HepG2 (cell line): Measurements from ENCODE around the gene APOLD1. TPM values are rescaled to one million over a fixed set of nuclear protein-coding genes. Genes with fewer than 3 reads are reported as not detected.
A peak's percentile ranks its signal among the peaks of the same experiment; 100 is the strongest.

Experiments
- ATAC-seq: fragments of 200-7000 bp; cut with Tn5 transposase; 3 replicates; pipeline ENCODE4 v1.9.1; 2020; ENCODE audit warnings: mild to moderate bottlenecking, moderate library complexity
- BruUV-seq: library from RNA; stranded (reverse); fragments of 400-500 nt; replicated peaks from 2 replicates; lab custom pipeline; 2021; lab: Mats Ljungman, UMichigan
- CTCF ChIA-PET: fragments of 300-600 bp; formaldehyde crosslinking; extraction: SDS; loops from one replicate; lab custom pipeline; 2021; ENCODE audit warnings: low total read pairs, inconsistent platforms, low intra/inter-chr PET ratio; lab: Yijun Ruan, JAX
- POLR2A ChIA-PET: fragments of 350-600 bp; sonication (Branson Sonifier 250); formaldehyde crosslinking; loops from one replicate; lab custom pipeline; 2020; ENCODE audit warnings: antibody characterized with exemption, inconsistent platforms; lab: Yijun Ruan, JAX
- DNase-seq: peaks from one replicate; pipeline ENCODE4 v3.0.0-alpha.2; 2015; ENCODE audit warnings: low spot score
- FAIRE-seq: peaks from 3 replicates; lab custom pipeline; 2011; peaks lifted over from hg19 to GRCh38; lab: Jason Lieb, UNC
- H2AFZ ChIP-seq: one replicate; pipeline ENCODE4 v1.6.1; 2011; ENCODE audit warnings: low read length, inconsistent platforms
- H3K27ac ChIP-seq: fragments of 300-600 bp; 3 replicates; pipeline ENCODE4 v1.8.0; 2011; ENCODE audit warnings: mixed run types, mild to moderate bottlenecking, mixed read lengths, low read length, inconsistent platforms; ENCODE audit not compliant: insufficient read depth; ENCODE audit errors: extremely low read length
- H3K27me3 ChIP-seq, 2 experiments: fragments of 200-600 bp in 1 of 2; 2 replicates in 1 of 2; 3 replicates in 1 of 2; pipeline versions ENCODE4 v1.6.0 to v1.8.0; 2011; ENCODE audit warnings: low read length in 2 of 2, mild to moderate bottlenecking in 2 of 2, moderate library complexity in 2 of 2, inconsistent platforms in 1 of 2; ENCODE audit not compliant: insufficient read depth in 2 of 2, control insufficient read depth in 1 of 2
- H3K36me3 ChIP-seq, 2 experiments: fragments of 200-600 bp in 1 of 2; replicated peaks in 1 of 2; 2 replicates in 1 of 2; 3 replicates in 1 of 2; pipeline versions ENCODE4 v1.5.1 to v1.8.0; 2011; ENCODE audit warnings: low read length in 2 of 2, inconsistent platforms in 1 of 2; ENCODE audit not compliant: insufficient read depth in 2 of 2, control insufficient read depth in 1 of 2
- H3K4me1 ChIP-seq: 2 replicates; pipeline ENCODE4 v1.5.1; 2012; ENCODE audit warnings: low read length, inconsistent platforms; ENCODE audit not compliant: insufficient read depth
- H3K4me2 ChIP-seq: 2 replicates; pipeline ENCODE4 v1.6.0; 2011; ENCODE audit warnings: low read depth, low read length, inconsistent platforms
- H3K4me3 ChIP-seq, 3 experiments: fragments of 200-600 bp in 1 of 3; sonication (generic), shearing (Covaris generic) in 1 of 3; replicated peaks in 1 of 3; 2 replicates each; pipeline ENCODE4 v1.5.1; 2011 to 2016; ENCODE audit warnings: low read length in 3 of 3, inconsistent platforms in 2 of 3, low read depth in 2 of 3, mild to moderate bottlenecking in 2 of 3, control low read depth in 1 of 3, mixed read lengths in 1 of 3; ENCODE audit not compliant: insufficient read depth in 1 of 3
- H3K79me2 ChIP-seq: one replicate; pipeline ENCODE4 v1.6.1; 2011; ENCODE audit warnings: low read length, inconsistent platforms; ENCODE audit not compliant: insufficient read depth
- H3K9ac ChIP-seq: 2 replicates; pipeline ENCODE4 v1.6.0; 2011; ENCODE audit warnings: mild to moderate bottlenecking, low read depth, low read length, inconsistent platforms; ENCODE audit not compliant: insufficient read depth
- H3K9me3 ChIP-seq: 2 replicates; pipeline ENCODE4 v1.5.1; 2012; ENCODE audit warnings: mild to moderate bottlenecking, low read length
- H4K20me1 ChIP-seq: 2 replicates; pipeline ENCODE4 v1.6.0; 2011; ENCODE audit warnings: inconsistent platforms, mild to moderate bottlenecking, low read length, moderate library complexity; ENCODE audit not compliant: insufficient read depth
- E2F5 ChIP-seq: sonication (generic); formaldehyde crosslinking; conservative IDR thresholded peaks from 2 replicates; pipeline ENCODE4 v1.4.0; 2020; ENCODE audit warnings: missing genetic modification reagents
- FIP1L1 ChIP-seq: fragments of 200-400 bp; formaldehyde crosslinking; IDR thresholded peaks from 2 replicates; pipeline ENCODE4 v1.6.1; 2018; ENCODE audit warnings: low read depth, mild to moderate bottlenecking, low read length, moderate library complexity, borderline replicate concordance; ENCODE audit not compliant: insufficient read depth
- ZNF33B ChIP-seq: sonication (generic); formaldehyde crosslinking; IDR thresholded peaks from 2 replicates; pipeline ENCODE4 v1.5.1; 2020; ENCODE audit warnings: mild to moderate bottlenecking, missing genetic modification reagents
- ZNF430 ChIP-seq: sonication (generic); formaldehyde crosslinking; IDR thresholded peaks from 2 replicates; pipeline ENCODE4 v1.9.0; 2021; ENCODE audit warnings: mild to moderate bottlenecking, missing genetic modification reagents
- ZNF441 ChIP-seq: sonication (generic); formaldehyde crosslinking; IDR thresholded peaks from 2 replicates; pipeline ENCODE4 v1.7.0; 2021; ENCODE audit warnings: missing genetic modification reagents, borderline replicate concordance
- ZNF563 ChIP-seq: sonication (generic); formaldehyde crosslinking; IDR thresholded peaks from 2 replicates; pipeline ENCODE4 v1.8.0; 2022; ENCODE audit warnings: mild to moderate bottlenecking, moderate library complexity, missing genetic modification reagents
- WGBS: methylation state at CpG from one replicate; pipeline ENCODE4 v1.1.6; 2017; ENCODE audit warnings: low lambda C conversion rate; 5-methylcytosine and 5-hydroxymethylcytosine counted together
- in situ Hi-C: cut with HindIII; loops from 2 replicates; pipeline ENCODE4 v1.10.0; 2017; ENCODE audit warnings: low pct_unique_long_range_greater_than_20kb; ENCODE audit not compliant: extremely low pct_ligation_motif_present
- intact Hi-C: fragments of 100-400 bp; cut with micrococcal nuclease; formaldehyde crosslinking; loops from one replicate; pipeline ENCODE4 v1.10.0; 2022; ENCODE audit not compliant: unreplicated experiment
- polyA plus RNA-seq, 8 experiments: library from polyadenylated mRNA; depleted of rRNA in 3 of 8; stranded (reverse) in 7 of 8; unstranded in 1 of 8; fragments of >200 nt; fragmentation: Illumina TruSeq in 4 of 8; extraction: Trizol in 4 of 8; gene quantifications; 2 replicates each; pipeline versions ENCODE4 v1.2.1 to v1.2.3, GENCODE V29; 2011 to 2016; ENCODE audit warnings: low read depth in 4 of 8, missing spikeins in 1 of 8, mixed read lengths in 1 of 8; ENCODE audit not compliant: insufficient read depth in 1 of 8
- total RNA-seq, 5 experiments: library from RNA; depleted of rRNA; stranded (reverse); fragments of >200 nt; fragmentation: Illumina TruSeq; extraction: Trizol; gene quantifications; 2 replicates each; pipeline ENCODE4 v1.2.3, GENCODE V29; 2016; ENCODE audit warnings: low read depth in 1 of 5
- TF ChIP-seq, protein P1 (sequence below): sonication (generic); formaldehyde crosslinking; IDR thresholded peaks from 2 replicates; pipeline ENCODE4 v1.4.0; 2020; ENCODE audit warnings: mild to moderate bottlenecking, missing genetic modification reagents
- TF ChIP-seq, protein P2 (sequence below): sonication (generic); formaldehyde crosslinking; IDR thresholded peaks from 2 replicates; pipeline ENCODE4 v1.4.0; 2020; ENCODE audit warnings: missing genetic modification reagents, borderline replicate concordance

The APOLD1 gene
- total and polyA plus RNA-seq, 2 of the 13 experiments (the other 11 are each of a cell fraction or from before 2014, with no cell fraction given): 0.20 to 0.84 TPM

GRCh38 chr12:12759234-12759915 is 26.1 kb upstream of the APOLD1 start:
- in situ Hi-C loops (no loop called here), intact Hi-C loops (no loop called here)
- no peak overlapping the region for H3K4me3 ChIP-seq
- no peak for ATAC-seq
- TF ChIP-seq FIP1L1 (no peak), ZNF33B (CRISPR knock-in tag) (no peak), ZNF563 (CRISPR knock-in tag) (no peak), ZNF430 (no peak), ZNF441 (CRISPR knock-in tag) (no peak), E2F5 (CRISPR knock-in tag) (no peak)
- TF ChIP-seq, protein P1, sequence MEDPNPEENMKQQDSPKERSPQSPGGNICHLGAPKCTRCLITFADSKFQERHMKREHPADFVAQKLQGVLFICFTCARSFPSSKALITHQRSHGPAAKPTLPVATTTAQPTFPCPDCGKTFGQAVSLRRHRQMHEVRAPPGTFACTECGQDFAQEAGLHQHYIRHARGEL (CRISPR knock-in tag): no peak
- TF ChIP-seq, protein P2, sequence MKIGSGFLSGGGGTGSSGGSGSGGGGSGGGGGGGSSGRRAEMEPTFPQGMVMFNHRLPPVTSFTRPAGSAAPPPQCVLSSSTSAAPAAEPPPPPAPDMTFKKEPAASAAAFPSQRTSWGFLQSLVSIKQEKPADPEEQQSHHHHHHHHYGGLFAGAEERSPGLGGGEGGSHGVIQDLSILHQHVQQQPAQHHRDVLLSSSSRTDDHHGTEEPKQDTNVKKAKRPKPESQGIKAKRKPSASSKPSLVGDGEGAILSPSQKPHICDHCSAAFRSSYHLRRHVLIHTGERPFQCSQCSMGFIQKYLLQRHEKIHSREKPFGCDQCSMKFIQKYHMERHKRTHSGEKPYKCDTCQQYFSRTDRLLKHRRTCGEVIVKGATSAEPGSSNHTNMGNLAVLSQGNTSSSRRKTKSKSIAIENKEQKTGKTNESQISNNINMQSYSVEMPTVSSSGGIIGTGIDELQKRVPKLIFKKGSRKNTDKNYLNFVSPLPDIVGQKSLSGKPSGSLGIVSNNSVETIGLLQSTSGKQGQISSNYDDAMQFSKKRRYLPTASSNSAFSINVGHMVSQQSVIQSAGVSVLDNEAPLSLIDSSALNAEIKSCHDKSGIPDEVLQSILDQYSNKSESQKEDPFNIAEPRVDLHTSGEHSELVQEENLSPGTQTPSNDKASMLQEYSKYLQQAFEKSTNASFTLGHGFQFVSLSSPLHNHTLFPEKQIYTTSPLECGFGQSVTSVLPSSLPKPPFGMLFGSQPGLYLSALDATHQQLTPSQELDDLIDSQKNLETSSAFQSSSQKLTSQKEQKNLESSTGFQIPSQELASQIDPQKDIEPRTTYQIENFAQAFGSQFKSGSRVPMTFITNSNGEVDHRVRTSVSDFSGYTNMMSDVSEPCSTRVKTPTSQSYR (CRISPR knock-in tag): no peak
- H3K4me1 ChIP-seq: peaks cover 11% of the 10 kb centered on the region; the same call in 1 of the 2 replicates
- 0 out of 2 replicates have a peak overlapping the region, but pooled peaks have one; percentile 4 for H3K4me2 ChIP-seq
- no peak for DNase-seq
- H3K9me3 ChIP-seq: no peaks in the 10 kb centered on the region
- H3K27ac ChIP-seq: no peak overlapping the region
- H3K27me3 ChIP-seq: no peaks in the 10 kb centered on the region
- H3K79me2 ChIP-seq: no peaks in the 10 kb centered on the region
- ChIA-PET CTCF (no interaction called here), POLR2A (no interaction called here)
- 64% methylated on average over 7 of the region's 7 CpGs for WGBS
- H2AFZ ChIP-seq: no peak overlapping the region
- no peaks in the 10 kb centered on the region for H3K36me3 ChIP-seq
- FAIRE-seq: no peak
- H4K20me1 ChIP-seq: no peaks in the 10 kb centered on the region
- BruUV-seq: no TSS peak
- no peak overlapping the region for H3K9ac ChIP-seq
